Uterus (tissue), 4 donors: ENCODE measurements around the gene SCRN2. TPM values are rescaled to one million over a fixed set of nuclear protein-coding genes. Genes with fewer than 3 reads are reported as not detected.

Experiments used
- DNase-seq, 2 donors: peaks; one replicate each; pipeline ENCODE4 v3.0.0-alpha.2; 2019 to 2020
- H3K27ac ChIP-seq, 2 donors: fragments of 200-600 bp; sonication (generic); 1 replicate in 1 of 2; 2 replicates in 1 of 2; pipeline ENCODE4 v1.5.1; 2016 to 2018
- H3K27me3 ChIP-seq, 2 donors: fragments of 200-600 bp; sonication (generic); one replicate each; pipeline ENCODE4 v1.5.1; 2018 to 2019; ENCODE audit warnings: control low read depth in 1 of 2
- H3K36me3 ChIP-seq, 2 donors: fragments of 200-600 bp; sonication (generic); one replicate each; pipeline ENCODE4 v1.5.1; 2019; ENCODE audit warnings: control low read depth in 1 of 2
- H3K4me1 ChIP-seq, 2 donors: fragments of 200-600 bp; sonication (generic); one replicate each; pipeline ENCODE4 v1.5.1; 2018 to 2019; ENCODE audit warnings: control low read depth in 1 of 2
- H3K4me3 ChIP-seq, 2 donors: fragments of 200-600 bp; sonication (generic); 1 replicate in 1 of 2; 2 replicates in 1 of 2; pipeline ENCODE4 v1.5.1; 2018 to 2019; ENCODE audit warnings: mild to moderate bottlenecking in 1 of 2
- H3K9me3 ChIP-seq, 2 donors: fragments of 200-600 bp; sonication (generic); one replicate each; pipeline ENCODE4 v1.5.1; 2019; ENCODE audit warnings: control low read depth in 1 of 2
- CTCF ChIP-seq, 4 experiments: fragments of 200-600 bp in 2 of 4; fragments of 450-650 bp in 2 of 4; sonication (generic) in 2 of 4; IDR thresholded peaks; one replicate each; pipeline ENCODE4 v1.5.1; 2016 to 2019; ENCODE audit warnings: antibody characterized with exemption in 4 of 4, mild to moderate bottlenecking in 2 of 4, moderate library complexity in 1 of 4
- POLR2A ChIP-seq, 2 donors: fragments of 450-650 bp; IDR thresholded peaks; one replicate each; pipeline ENCODE4 v1.6.1; 2016; ENCODE audit warnings: antibody characterized with exemption in 2 of 2, mild to moderate bottlenecking in 1 of 2, moderate library complexity in 1 of 2
- intact Hi-C: fragments of 100-400 bp; cut with DNase I; formaldehyde crosslinking; loops from one replicate; pipeline ENCODE4 v1.15.1; 2023; ENCODE audit warnings: low total_unique reads
- total RNA-seq, 4 donors: library from RNA; depleted of rRNA in 3 of 4; stranded (reverse); fragments of >200 nt in 3 of 4; gene quantifications; one replicate each; pipeline versions ENCODE4 v1.1.0 to v1.2.4, GENCODE V29; 2014 to 2023
- donor health status: DM: yes; HTN: yes; CAD: no.

SCRN2 gene
- total RNA-seq, 4 donors from 2014 or later = 12.4 to 80.7 (median 39.8) TPM

GRCh38 chr17:47838636-47839035 lies 2.4 kb downstream of the SCRN2 start:
- H3K4me1 ChIP-seq = no peaks in the 10 kb centered on the region
- intact Hi-C loops = no loop called here
- H3K27ac ChIP-seq = no peak overlapping the region
- H3K27me3 ChIP-seq = no peaks in the 10 kb centered on the region
- no peaks in the 10 kb centered on the region for H3K36me3 ChIP-seq
- DNase-seq = no peak
- H3K4me3 ChIP-seq = no peak overlapping the region
- H3K9me3 ChIP-seq = no peaks in the 10 kb centered on the region
- TF ChIP-seq CTCF (IDR thresholded peaks at IDR 0.05) (no peak), POLR2A (IDR thresholded peaks at IDR 0.05) (no peak)

GRCh38 chr17:47837401-47838039 lies 3.6 kb downstream of the SCRN2 start:
- TF ChIP-seq CTCF (IDR thresholded peaks at IDR 0.05) (no peak), POLR2A (IDR thresholded peaks at IDR 0.05) (no peak)
- H3K27ac ChIP-seq = no peak overlapping the region
- no peaks in the 10 kb centered on the region for H3K27me3 ChIP-seq
- no peaks in the 10 kb centered on the region for H3K4me1 ChIP-seq
- H3K9me3 ChIP-seq = no peaks in the 10 kb centered on the region
- no peak overlapping the region for H3K4me3 ChIP-seq
- no peak for DNase-seq
- intact Hi-C loops = no loop called here
- H3K36me3 ChIP-seq = no peaks in the 10 kb centered on the region

GRCh38 chr17:47836601-47837000 lies 4.5 kb downstream of the SCRN2 start:
- Histone ChIP-seq H3K27me3 (no peaks in the 10 kb centered on the region), H3K36me3 (no peaks in the 10 kb centered on the region), H3K27ac (no peak overlapping the region), H3K9me3 (no peaks in the 10 kb centered on the region), H3K4me1 (no peaks in the 10 kb centered on the region), H3K4me3 (no peak overlapping the region)
- no peak for TF ChIP-seq POLR2A (IDR thresholded peaks at IDR 0.05)
- no peak for TF ChIP-seq CTCF (IDR thresholded peaks at IDR 0.05)
- intact Hi-C loops = no loop called here
- no peak for DNase-seq

- H3K4me3 ChIP-seq = no peak overlapping the region
- intact Hi-C loops = no loop called here
- DNase-seq = no peak
- H3K27ac ChIP-seq = no peak overlapping the region
- H3K27me3 ChIP-seq = no peaks in the 10 kb centered on the region
- H3K4me1 ChIP-seq = no peaks in the 10 kb centered on the region
- no peaks in the 10 kb centered on the region for H3K36me3 ChIP-seq
- H3K9me3 ChIP-seq = no peaks in the 10 kb centered on the region
- TF ChIP-seq POLR2A (IDR thresholded peaks at IDR 0.05) (no peak), CTCF (IDR thresholded peaks at IDR 0.05) (no peak)
Observed at GRCh38 chr17:47834756-47835155, 6.3 kb downstream of the SCRN2 start.

GRCh38 chr17:47831934-47832327 lies 9.1 kb downstream of the SCRN2 start:
- no peaks in the 10 kb centered on the region for H3K27me3 ChIP-seq
- no peak overlapping the region for H3K27ac ChIP-seq
- H3K9me3 ChIP-seq = no peaks in the 10 kb centered on the region
- no peak for DNase-seq
- no peaks in the 10 kb centered on the region for H3K4me1 ChIP-seq
- intact Hi-C loops = no loop called here
- no peaks in the 10 kb centered on the region for H3K36me3 ChIP-seq
- peak overlapping the region; percentile 71 to 73 for H3K4me3 ChIP-seq
- no peak for TF ChIP-seq CTCF (IDR thresholded peaks at IDR 0.05)
- no peak for TF ChIP-seq POLR2A (IDR thresholded peaks at IDR 0.05)
